GM19025 (cell line): ENCODE data around the gene CHD6.

ENCODE experiments used
- ATAC-seq: cut with Tn5 transposase; IDR thresholded peaks from one replicate; pipeline ENCODE4 v1.9.1; 2021; ENCODE audit warnings: mild to moderate bottlenecking, low read depth, moderate library complexity; ENCODE audit not compliant: unreplicated experiment

The CHD6 gene

GRCh38 chr20:41617902-41618806, at the start of gene CHD6:
Gene CHD6, minus strand, starts transcription at chr20:41618377. Its CDS starts 67,040 bp downstream, at chr20:41551337.
- ATAC-seq: peak; percentile 99

GRCh38 chr20:41664584-41664983, 46.4 kb upstream of the CHD6 start:
- no peak for ATAC-seq

DNA sequence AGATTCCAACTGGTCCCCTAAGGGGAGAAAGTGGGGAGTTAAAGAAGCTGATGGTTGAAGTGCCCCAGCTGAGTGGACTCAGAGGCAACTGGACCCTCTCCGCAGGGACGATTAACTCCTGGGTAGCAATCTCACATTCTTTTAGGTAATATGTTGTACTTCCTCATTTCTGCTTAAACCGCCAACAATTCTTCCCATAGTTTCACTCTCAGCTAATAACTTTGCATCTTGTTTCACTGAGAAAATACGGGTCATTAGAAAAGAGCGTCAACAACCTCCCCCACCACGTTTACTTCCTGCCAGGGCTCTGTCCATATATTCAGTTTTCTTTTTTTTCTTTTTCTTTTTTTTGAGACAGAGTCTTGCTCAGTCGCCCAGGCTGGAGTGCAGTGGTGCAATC, 39.5 kb upstream of the CHD6 start:
- ATAC-seq: no peak

- ATAC-seq: no peak
Observed at GRCh38 chr20:41655962-41656618, 37.9 kb upstream of the CHD6 start.

DNA sequence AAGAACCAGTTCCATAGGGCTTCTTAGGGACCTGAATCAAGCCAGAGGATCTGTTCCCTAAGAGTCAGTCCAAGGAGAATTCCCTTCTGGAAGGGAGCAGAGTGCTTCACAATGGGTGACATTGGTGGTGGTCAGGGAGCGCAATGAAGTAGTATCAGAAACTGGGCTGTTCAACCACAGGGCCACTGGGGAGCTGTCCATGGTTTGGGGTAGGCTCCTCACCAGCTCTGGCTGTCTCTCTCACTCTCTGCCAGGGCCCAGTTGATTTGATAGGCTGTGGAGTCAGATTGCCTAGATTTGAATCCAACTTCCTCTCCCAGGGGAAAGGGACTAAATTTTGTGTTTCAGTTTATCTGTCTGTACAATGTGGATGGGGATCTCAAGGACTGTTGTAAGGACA, 36.7 kb upstream of the CHD6 start:
- ATAC-seq: no peak

DNA sequence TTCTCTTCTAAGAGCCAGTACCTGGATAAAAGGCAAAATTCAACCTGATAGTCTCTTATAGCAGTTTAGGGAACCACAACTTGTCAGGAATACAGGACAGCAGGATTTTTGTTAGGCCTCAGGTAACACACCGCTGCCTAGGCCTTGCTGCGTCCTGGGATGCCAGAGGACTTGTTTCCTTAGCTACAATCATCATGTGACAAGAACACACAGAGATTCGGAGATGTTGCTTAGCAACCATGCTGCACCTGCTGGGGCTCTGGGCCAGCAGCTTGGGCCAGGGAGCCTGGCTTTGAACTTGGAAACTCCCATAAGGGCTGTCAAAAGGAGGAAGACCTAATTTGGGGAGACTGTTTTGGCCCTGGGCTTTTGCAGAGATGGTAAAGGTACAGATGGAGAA, 36.1 kb upstream of the CHD6 start:
- ATAC-seq: no peak

DNA sequence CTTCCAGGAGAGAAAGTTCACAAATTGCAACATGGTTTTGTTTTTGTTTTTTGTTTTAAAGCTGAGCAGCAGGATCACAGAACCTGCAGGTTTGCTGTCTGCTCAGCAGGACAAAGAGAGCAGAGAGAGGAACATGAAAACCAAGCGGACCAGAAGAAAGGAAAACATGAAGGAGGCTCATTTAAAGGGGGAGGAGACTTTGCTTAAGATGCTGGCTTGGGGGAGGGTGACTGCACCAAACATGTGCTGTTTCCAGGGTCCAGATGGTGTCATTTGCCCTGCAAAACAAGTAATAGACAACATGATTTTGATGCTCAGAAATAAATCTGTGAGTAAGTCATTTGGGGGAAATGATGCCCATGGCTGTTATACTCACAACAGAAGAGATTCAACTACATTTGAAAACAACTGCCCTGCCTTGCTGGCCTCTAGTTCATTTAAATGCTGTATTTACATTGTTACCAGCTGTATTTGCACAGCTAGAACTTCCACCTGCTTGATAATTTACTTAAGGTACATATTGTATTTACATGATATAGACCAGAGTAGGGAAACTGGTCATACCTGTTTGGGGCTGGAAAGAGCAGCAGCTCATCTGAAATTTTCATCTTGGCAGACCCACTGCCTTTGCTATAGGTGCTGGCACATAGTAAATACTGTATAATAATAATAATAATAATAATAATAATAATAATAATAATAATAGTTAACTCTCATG, 32.2 kb upstream of the CHD6 start:
- no peak for ATAC-seq

DNA sequence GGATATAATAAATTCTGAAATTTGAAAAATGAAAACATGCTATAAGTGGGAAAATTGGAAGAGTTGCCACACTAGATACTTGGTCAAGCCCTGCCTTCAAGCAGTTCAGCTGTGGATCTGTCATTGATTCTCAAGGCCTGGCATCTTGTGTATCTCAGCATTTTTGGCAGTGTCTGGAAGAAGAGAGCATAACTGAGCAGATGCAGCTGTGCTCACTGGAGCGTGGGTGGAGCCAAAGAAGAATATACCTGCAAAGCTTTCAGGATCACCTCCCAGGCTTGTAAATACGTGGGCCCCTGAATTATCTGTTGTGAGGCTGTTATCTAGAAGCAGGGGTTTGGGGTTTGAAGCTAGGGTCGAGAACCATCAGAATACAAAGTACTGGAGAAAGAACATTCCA, 31.3 kb upstream of the CHD6 start:
- no peak for ATAC-seq

DNA sequence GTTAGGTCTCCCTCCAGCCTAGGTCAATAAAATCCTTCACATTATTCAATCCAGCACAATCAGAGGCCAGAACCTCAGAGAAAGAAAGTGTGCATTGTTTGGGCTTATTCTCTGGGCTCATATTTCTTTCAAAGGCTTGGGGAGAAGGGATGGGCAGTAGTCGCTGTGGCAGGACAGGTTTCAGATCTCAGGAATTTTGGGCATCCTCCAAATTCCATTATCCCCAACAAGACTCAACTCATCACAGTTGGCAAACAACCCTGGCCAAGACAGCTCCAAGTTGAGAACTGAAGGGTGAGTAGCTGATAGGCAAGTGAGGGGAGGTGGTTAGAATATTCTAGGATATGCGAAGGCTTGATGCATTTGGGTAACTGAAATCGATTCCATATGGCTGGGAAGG, 27.2 kb upstream of the CHD6 start:
- ATAC-seq: no peak

DNA sequence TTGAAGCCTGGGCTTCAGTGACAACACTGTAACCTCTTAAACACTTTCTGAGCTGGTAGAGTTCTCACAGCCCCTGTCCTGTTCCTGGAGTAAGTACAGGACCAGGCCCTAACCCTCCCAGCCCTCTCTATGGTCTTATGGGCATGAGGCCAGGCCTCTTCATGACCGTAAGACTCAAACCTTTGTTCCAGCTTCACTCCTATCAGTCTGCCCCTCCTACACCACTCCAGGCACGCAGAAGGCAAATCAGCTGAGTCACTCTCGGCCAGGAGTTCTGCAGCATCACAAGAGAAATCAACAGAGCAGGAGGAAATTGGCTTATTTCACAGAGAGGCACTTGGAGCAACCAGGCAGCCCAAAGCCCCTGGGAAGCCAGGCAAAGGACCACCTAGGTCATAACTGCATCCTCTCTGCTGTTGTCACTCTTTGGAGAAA, 25.3 kb upstream of the CHD6 start:
- no peak for ATAC-seq

GRCh38 chr20:41639630-41640029, 21.5 kb upstream of the CHD6 start:
- ATAC-seq: no peak

- ATAC-seq: no peak
Observed at GRCh38 chr20:41638456-41638855, 20.3 kb upstream of the CHD6 start.

DNA sequence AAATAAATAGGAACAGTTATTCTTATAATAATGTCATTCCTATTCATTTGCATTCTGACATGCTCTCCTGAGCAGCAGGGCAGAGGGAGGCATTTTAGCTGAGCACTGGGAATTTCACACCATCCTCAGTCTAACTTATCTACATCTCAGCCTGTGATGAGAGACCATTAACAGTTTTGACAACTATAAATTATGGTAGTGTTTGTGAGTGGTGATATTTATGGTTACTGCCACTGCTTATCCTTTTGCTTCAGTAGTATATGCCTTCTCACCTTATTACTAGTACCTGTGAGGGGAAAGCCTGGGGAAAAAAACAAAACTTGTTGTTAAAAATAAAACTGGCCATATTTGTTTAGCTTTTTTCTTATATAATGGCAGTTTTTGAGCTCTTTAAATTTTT, 17.0 kb upstream of the CHD6 start:
- no peak for ATAC-seq

DNA sequence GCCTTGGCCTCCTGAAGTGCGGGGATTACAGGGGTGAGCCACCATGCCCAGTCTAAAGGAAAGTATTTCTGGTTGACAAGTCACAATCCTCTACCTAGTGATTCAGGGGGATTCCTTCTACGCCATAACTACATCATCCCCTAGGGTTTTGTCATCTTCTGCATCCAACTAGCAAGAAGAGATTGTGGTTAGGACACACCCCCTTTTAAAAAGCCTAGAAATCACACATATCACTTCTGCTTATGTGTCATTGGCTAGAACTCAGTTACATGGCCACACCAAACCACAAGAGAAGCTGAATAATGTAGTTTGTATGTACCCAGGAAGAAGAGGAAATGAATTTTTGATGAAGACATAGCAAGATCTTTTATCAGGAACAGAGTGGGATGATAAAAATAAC, 14.7 kb upstream of the CHD6 start:
- ATAC-seq: no peak

DNA sequence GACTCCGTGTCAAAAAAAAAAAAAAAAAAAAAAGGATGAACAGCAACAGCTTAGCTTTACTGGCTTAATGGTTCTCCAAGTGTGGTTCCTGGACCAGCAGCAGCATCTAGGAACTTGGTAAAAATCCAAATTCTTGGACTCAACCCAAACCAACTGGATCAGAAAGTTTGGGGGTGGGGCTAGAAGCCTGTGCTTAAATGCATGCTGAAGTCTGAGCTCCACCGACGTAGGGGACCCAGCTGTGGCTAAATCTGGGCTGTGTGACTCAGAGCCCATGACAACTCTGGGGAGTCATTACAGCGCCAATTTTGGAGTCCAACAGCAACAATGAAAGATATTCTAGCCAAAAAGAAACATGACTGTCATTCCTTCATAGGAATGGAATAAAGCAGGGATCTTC, 13.6 kb upstream of the CHD6 start:
- ATAC-seq: no peak

- ATAC-seq: no peak
Observed at GRCh38 chr20:41630846-41631245, 12.7 kb upstream of the CHD6 start.

- no peak for ATAC-seq
Observed at GRCh38 chr20:41627611-41628244, 9.6 kb upstream of the CHD6 start.

- no peak for ATAC-seq
Observed at GRCh38 chr20:41627001-41627495, 8.9 kb upstream of the CHD6 start.

DNA sequence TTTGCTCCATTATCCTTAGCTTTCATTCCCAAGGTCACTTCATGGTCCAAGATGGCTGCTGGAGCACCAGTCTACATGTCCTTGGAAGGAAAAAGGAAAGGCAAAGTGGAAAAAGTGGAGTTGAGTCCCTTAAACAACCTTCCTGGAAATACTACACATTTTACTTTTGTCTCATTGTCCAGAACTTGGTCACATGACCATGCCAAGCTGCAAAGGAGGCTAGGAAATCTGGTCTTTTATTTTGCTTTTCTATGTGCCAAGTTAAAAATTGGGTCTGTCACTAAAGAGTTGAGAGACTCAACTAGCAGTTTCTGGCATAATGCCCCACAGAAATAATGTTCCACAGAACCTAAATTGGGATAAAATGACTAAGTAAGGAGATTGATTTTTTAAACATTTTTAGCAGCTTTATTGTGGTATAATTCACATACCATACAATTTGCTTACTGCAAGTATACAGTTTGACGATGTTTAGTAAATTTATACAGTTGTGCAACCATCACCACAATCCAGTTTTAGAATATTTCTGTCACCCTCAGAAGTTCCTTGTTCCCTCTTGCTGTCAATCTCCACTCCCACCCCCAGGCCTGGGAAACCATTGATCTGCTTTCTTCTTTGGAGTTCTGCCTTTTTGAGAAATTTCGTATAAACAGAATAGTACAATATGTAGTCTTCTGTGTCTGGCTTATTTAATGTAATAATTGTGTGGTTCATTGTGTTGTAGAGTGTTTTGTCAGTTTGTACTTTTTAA, 5.6 kb upstream of the CHD6 start:
- ATAC-seq: no peak

DNA sequence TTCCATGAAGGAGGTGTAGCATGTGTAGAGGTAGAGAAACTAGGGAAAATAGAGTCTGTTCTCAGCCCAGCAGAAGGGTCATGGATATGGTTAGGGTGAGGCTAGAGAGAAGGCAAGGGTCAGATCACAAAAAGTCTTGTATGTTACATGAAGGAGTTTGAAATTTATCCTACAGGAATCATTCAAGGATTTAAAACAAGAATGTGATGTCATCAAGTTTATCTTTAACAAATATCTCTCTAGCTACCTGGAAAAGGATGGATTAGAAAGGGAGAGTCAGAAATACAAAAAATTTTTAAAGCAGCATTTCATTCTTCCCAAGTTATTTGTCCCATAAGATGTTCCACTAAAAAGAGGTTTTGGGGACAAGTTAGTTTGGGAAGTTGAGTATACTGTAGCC, 4.4 kb upstream of the CHD6 start:
- ATAC-seq: no peak
